Measurements from ENCODE around the gene COPS8. TPM values are rescaled to one million over a fixed set of nuclear protein-coding genes. Genes with fewer than 3 reads are reported as not detected.

The COPS8 gene
- polyA plus RNA-seq, 3 donors from 2014 or later: 78.8 to 104 (median 81.9) TPM

- peaks cover 0 to 2% (median 0%) of the 10 kb centered on the region in 3 donors for H3K27me3 Mint-ChIP-seq (ENCODE audit: low read depth in 3 of 3)
- no peaks in the 10 kb centered on the region for H3K4me1 Mint-ChIP-seq
- no peak overlapping the region for H3K27ac Mint-ChIP-seq
These were observed 11.3 kb upstream of the COPS8 start for GRCh38 chr2:237074211-237074993.

GRCh38 chr2:237075749-237076599 is 9.7 kb upstream of the COPS8 start:
- H3K27me3 Mint-ChIP-seq (ENCODE audit: low read depth in 3 of 3): peaks cover 0 to 2% (median 0%) of the 10 kb centered on the region in 3 donors
- no peaks in the 10 kb centered on the region for H3K4me1 Mint-ChIP-seq
- H3K9me3 Mint-ChIP-seq: no peaks in the 10 kb centered on the region
- H3K36me3 Mint-ChIP-seq: no peaks in the 10 kb centered on the region
- DNase-seq: no peak
- no peak overlapping the region for H3K27ac Mint-ChIP-seq
- H3K4me3 Mint-ChIP-seq: no peak overlapping the region

More at GRCh38 chr2:237074211-237074993, 11.3 kb upstream of the COPS8 start:
- Mint-ChIP-seq H3K36me3 (no peaks in the 10 kb centered on the region), H3K9me3 (no peaks in the 10 kb centered on the region), H3K4me3 (no peak overlapping the region)
- DNase-seq: no peak

- Mint-ChIP-seq H3K27me3 (ENCODE audit: low read depth in 3 of 3) (peaks cover 3 to 9% (median 8%) of the 10 kb centered on the region in 3 donors), H3K27ac (no peak overlapping the region), H3K36me3 (no peaks in the 10 kb centered on the region), H3K4me1 (peaks cover 19 to 25% of the 10 kb centered on the region in 2 donors), H3K4me3 (no peak overlapping the region), H3K9me3 (no peaks in the 10 kb centered on the region)
- no peak for DNase-seq
These were observed 4.1 kb upstream of the COPS8 start for GRCh38 chr2:237081596-237081995.

- H3K27ac Mint-ChIP-seq: no peak overlapping the region
- no peak overlapping the region for H3K4me3 Mint-ChIP-seq
- H3K9me3 Mint-ChIP-seq: no peaks in the 10 kb centered on the region
These were observed 2.7 kb upstream of the COPS8 start for GRCh38 chr2:237083026-237083425.

GRCh38 chr2:237084444-237084843 is 1.2 kb upstream of the COPS8 start:
- peak overlapping the region; percentile 99 to 100 (median 100) for H3K4me3 Mint-ChIP-seq
- peak overlapping the region; percentile 55 to 100 (median 99) for H3K27ac Mint-ChIP-seq
- peaks cover 20 to 48% of the 10 kb centered on the region in 2 donors for H3K4me1 Mint-ChIP-seq
- H3K36me3 Mint-ChIP-seq: no peaks in the 10 kb centered on the region
- DNase-seq: no peak
- no peaks in the 10 kb centered on the region for H3K9me3 Mint-ChIP-seq
- H3K27me3 Mint-ChIP-seq (ENCODE audit: low read depth in 3 of 3): peaks cover 3 to 9% (median 8%) of the 10 kb centered on the region in 3 donors

More at GRCh38 chr2:237083026-237083425, 2.7 kb upstream of the COPS8 start:
- no peaks in the 10 kb centered on the region for H3K36me3 Mint-ChIP-seq
- peaks cover 3 to 9% (median 8%) of the 10 kb centered on the region in 3 donors for H3K27me3 Mint-ChIP-seq (ENCODE audit: low read depth in 3 of 3)
- peaks cover 20 to 39% of the 10 kb centered on the region in 2 donors for H3K4me1 Mint-ChIP-seq
- no peak for DNase-seq

GRCh38 chr2:237090906-237091305 is 5.2 kb downstream of the COPS8 start:
- H3K27ac Mint-ChIP-seq: no peak overlapping the region

GRCh38 chr2:237091779-237092436 is 6.2 kb downstream of the COPS8 start:
- Mint-ChIP-seq H3K4me3 (no peak overlapping the region), H3K27ac (no peak overlapping the region), H3K9me3 (no peaks in the 10 kb centered on the region), H3K4me1 (peaks cover 2 to 25% of the 10 kb centered on the region in 2 donors), H3K27me3 (ENCODE audit: low read depth in 3 of 3) (peaks cover 0 to 4% (median 2%) of the 10 kb centered on the region in 3 donors), H3K36me3 (peaks cover 7 to 28% (median 22%) of the 10 kb centered on the region in 3 donors)
- no peak for DNase-seq

More at GRCh38 chr2:237090906-237091305, 5.2 kb downstream of the COPS8 start:
- Mint-ChIP-seq H3K4me3 (no peak overlapping the region), H3K27me3 (ENCODE audit: low read depth in 3 of 3) (peaks cover 0 to 8% (median 5%) of the 10 kb centered on the region in 3 donors), H3K4me1 (peaks cover 8 to 35% of the 10 kb centered on the region in 2 donors), H3K36me3 (peaks cover 0 to 18% (median 15%) of the 10 kb centered on the region in 3 donors), H3K9me3 (no peaks in the 10 kb centered on the region)
- DNase-seq: no peak

GRCh38 chr2:237092506-237092905 is 6.8 kb downstream of the COPS8 start:
- no peak overlapping the region for H3K27ac Mint-ChIP-seq
- peaks cover 7 to 32% (median 22%) of the 10 kb centered on the region in 3 donors for H3K36me3 Mint-ChIP-seq
- peaks cover 0 to 4% (median 2%) of the 10 kb centered on the region in 3 donors for H3K27me3 Mint-ChIP-seq (ENCODE audit: low read depth in 3 of 3)
- peaks cover 2 to 19% of the 10 kb centered on the region in 2 donors for H3K4me1 Mint-ChIP-seq
- H3K9me3 Mint-ChIP-seq: no peaks in the 10 kb centered on the region
- no peak for DNase-seq
- no peak overlapping the region for H3K4me3 Mint-ChIP-seq

- Mint-ChIP-seq H3K4me1 (peaks cover 2 to 13% of the 10 kb centered on the region in 2 donors), H3K27ac (no peak overlapping the region), H3K36me3 (peaks cover 11 to 36% (median 26%) of the 10 kb centered on the region in 3 donors)
These were observed 7.5 kb downstream of the COPS8 start for GRCh38 chr2:237092920-237093781.

GRCh38 chr2:237096201-237096600 is 10.5 kb downstream of the COPS8 start:
- Mint-ChIP-seq H3K36me3 (peaks cover 16 to 65% (median 34%) of the 10 kb centered on the region in 3 donors), H3K4me1 (peaks cover 2 to 5% of the 10 kb centered on the region in 2 donors), H3K27me3 (ENCODE audit: low read depth in 3 of 3) (peaks cover 0 to 5% (median 0%) of the 10 kb centered on the region in 3 donors), H3K4me3 (no peak overlapping the region), H3K27ac (no peak overlapping the region), H3K9me3 (no peaks in the 10 kb centered on the region)
- DNase-seq: no peak

More at GRCh38 chr2:237092920-237093781, 7.5 kb downstream of the COPS8 start:
- no peak for DNase-seq
- Mint-ChIP-seq H3K9me3 (no peaks in the 10 kb centered on the region), H3K4me3 (no peak overlapping the region), H3K27me3 (ENCODE audit: low read depth in 3 of 3) (peaks cover 0 to 4% (median 2%) of the 10 kb centered on the region in 3 donors)

- Mint-ChIP-seq H3K27ac (no peak overlapping the region), H3K4me1 (no peaks in the 10 kb centered on the region), H3K36me3 (peaks cover 16 to 70% (median 34%) of the 10 kb centered on the region in 3 donors), H3K4me3 (no peak overlapping the region), H3K9me3 (no peaks in the 10 kb centered on the region), H3K27me3 (ENCODE audit: low read depth in 3 of 3) (peaks cover 0 to 5% (median 0%) of the 10 kb centered on the region in 3 donors)
- no peak for DNase-seq
These were observed 11.2 kb downstream of the COPS8 start for GRCh38 chr2:237096911-237097310.

GRCh38 chr2:237097326-237097910 is 11.7 kb downstream of the COPS8 start:
- H3K4me1 Mint-ChIP-seq: no peaks in the 10 kb centered on the region
- peaks cover 16 to 67% (median 34%) of the 10 kb centered on the region in 3 donors for H3K36me3 Mint-ChIP-seq
- no peak for DNase-seq
- peaks cover 0 to 3% (median 0%) of the 10 kb centered on the region in 3 donors for H3K27me3 Mint-ChIP-seq (ENCODE audit: low read depth in 3 of 3)
- no peak overlapping the region for H3K27ac Mint-ChIP-seq
- no peak overlapping the region for H3K4me3 Mint-ChIP-seq
- H3K9me3 Mint-ChIP-seq: no peaks in the 10 kb centered on the region
